Panc1 (cell line): Measurements from ENCODE around the gene SART1. TPM values are rescaled to one million over a fixed set of nuclear protein-coding genes. Genes with fewer than 3 reads are reported as not detected.

Experiments used
- ATAC-seq: fragments of 200-7000 bp; cut with Tn5 transposase; 2 replicates; pipeline ENCODE4 v1.9.1; 2020; ENCODE audit warnings: mild to moderate bottlenecking, moderate library complexity
- BruUV-seq: library from RNA; stranded (reverse); fragments of 400-500 nt; replicated peaks from 2 replicates; lab custom pipeline; 2021; lab: Mats Ljungman, UMichigan
- CTCF ChIA-PET: fragments of 300-600 bp; sonication (Branson Sonifier 250); formaldehyde crosslinking; loops from one replicate; lab custom pipeline; 2022; ENCODE audit warnings: antibody characterized with exemption; lab: Charles Lee
- POLR2A ChIA-PET: fragments of 300-600 bp; sonication (Branson Sonifier 250); formaldehyde crosslinking; loops from one replicate; lab custom pipeline; 2022; ENCODE audit warnings: antibody characterized with exemption; lab: Charles Lee
- DNase-seq: peaks from one replicate; pipeline ENCODE4 v3.0.0-alpha.2; 2010; ENCODE audit warnings: low read depth, low spot score
- H3K27ac ChIP-seq: 2 replicates; pipeline ENCODE4 v1.5.1; 2011; ENCODE audit warnings: mild to moderate bottlenecking, low read length, inconsistent platforms
- H3K27me3 ChIP-seq: fragments of 200-500 bp; sonication (Bioruptor generic); 2 replicates; pipeline ENCODE4 v1.6.0; 2014; ENCODE audit warnings: low read length, inconsistent platforms; ENCODE audit not compliant: control insufficient read depth, insufficient read depth
- H3K36me3 ChIP-seq: fragments of 200-500 bp; sonication (Bioruptor generic); 2 replicates; pipeline ENCODE4 v1.5.1; 2014; ENCODE audit warnings: inconsistent platforms, mild to moderate bottlenecking, low read length, moderate library complexity; ENCODE audit not compliant: control insufficient read depth, insufficient read depth
- H3K4me1 ChIP-seq: 2 replicates; pipeline ENCODE4 v1.5.1; 2011; ENCODE audit warnings: inconsistent platforms, mild to moderate bottlenecking, low read length, moderate library complexity; ENCODE audit not compliant: control insufficient read depth, insufficient read depth
- H3K4me3 ChIP-seq, 2 experiments: 2 replicates each; pipeline ENCODE4 v1.5.1; 2011 to 2012; ENCODE audit warnings: low read depth in 2 of 2, low read length in 2 of 2, mild to moderate bottlenecking in 2 of 2, inconsistent platforms in 1 of 2, moderate library complexity in 1 of 2
- H3K9me3 ChIP-seq: fragments of 200-500 bp; sonication (Bioruptor generic); 2 replicates; pipeline ENCODE4 v1.5.1; 2014; ENCODE audit warnings: low read depth, mild to moderate bottlenecking, inconsistent platforms, low read length, moderate library complexity; ENCODE audit not compliant: control insufficient read depth, insufficient read depth
- POLR2AphosphoS5 ChIP-seq: IDR thresholded peaks from 2 replicates; pipeline ENCODE4 v1.6.1; 2012; ENCODE audit warnings: mild to moderate bottlenecking, low read depth, low read length, moderate library complexity
- SIN3A ChIP-seq: IDR thresholded peaks from 2 replicates; pipeline ENCODE4 v1.6.1; 2012; ENCODE audit warnings: low read depth, mild to moderate bottlenecking, low read length, moderate library complexity, borderline replicate concordance; ENCODE audit not compliant: insufficient read depth
- TCF7L2 ChIP-seq: IDR thresholded peaks from 2 replicates; pipeline ENCODE4 v1.6.1; 2011; ENCODE audit warnings: mild to moderate bottlenecking, low read depth, low read length, inconsistent platforms
- in situ Hi-C: cut with HindIII; loops from 2 replicates; pipeline ENCODE4 v1.10.0; 2016; ENCODE audit warnings: low sequenced_read_pairs, low pct_unique_long_range_greater_than_20kb
- intact Hi-C: fragments of 100-400 bp; cut with micrococcal nuclease; formaldehyde crosslinking; loops from one replicate; pipeline ENCODE4 v1.10.0; 2022; ENCODE audit not compliant: unreplicated experiment
- total RNA-seq: library from RNA; stranded (reverse); gene quantifications from one replicate; pipeline ENCODE4 v1.2.1, GENCODE V29; 2021; ENCODE audit not compliant: unreplicated experiment
- TF ChIP-seq, protein P1 (sequence below): fragments of 450-650 bp; IDR thresholded peaks from 2 replicates; pipeline ENCODE4 v1.5.1; 2017; ENCODE audit warnings: mild to moderate bottlenecking
- TF ChIP-seq, protein P2 (sequence below), 2 experiments: IDR thresholded peaks; 2 replicates each; pipeline ENCODE4 v1.6.1; 2011 to 2012; ENCODE audit warnings: low read depth in 2 of 2, control low read depth in 1 of 2, low read length in 1 of 2, mild to moderate bottlenecking in 1 of 2, moderate library complexity in 1 of 2; ENCODE audit not compliant: insufficient read depth in 1 of 2

SART1 gene
- total RNA-seq, 1 experiment from 2014 or later: 76.4 TPM

- POLR2A ChIA-PET: no interaction called here
- CTCF ChIA-PET: interaction anchor here (1.8 kb wide), 1 partner anchor 95 kb away, joined by 10 read pairs; the partner anchor contains the start of gene FIBP
- Histone ChIP-seq H3K4me1 (no peaks in the 10 kb centered on the region), H3K27me3 (no peaks in the 10 kb centered on the region), H3K4me3 (no peak overlapping the region), H3K9me3 (no peaks in the 10 kb centered on the region), H3K27ac (no peak overlapping the region), H3K36me3 (no peaks in the 10 kb centered on the region)
- no peak for ATAC-seq
- DNase-seq: no peak
- no TSS peak for BruUV-seq
- intact Hi-C loops: no loop called here
- TF ChIP-seq SIN3A (no peak), POLR2AphosphoS5 (no peak)
- TF ChIP-seq, protein P1, sequence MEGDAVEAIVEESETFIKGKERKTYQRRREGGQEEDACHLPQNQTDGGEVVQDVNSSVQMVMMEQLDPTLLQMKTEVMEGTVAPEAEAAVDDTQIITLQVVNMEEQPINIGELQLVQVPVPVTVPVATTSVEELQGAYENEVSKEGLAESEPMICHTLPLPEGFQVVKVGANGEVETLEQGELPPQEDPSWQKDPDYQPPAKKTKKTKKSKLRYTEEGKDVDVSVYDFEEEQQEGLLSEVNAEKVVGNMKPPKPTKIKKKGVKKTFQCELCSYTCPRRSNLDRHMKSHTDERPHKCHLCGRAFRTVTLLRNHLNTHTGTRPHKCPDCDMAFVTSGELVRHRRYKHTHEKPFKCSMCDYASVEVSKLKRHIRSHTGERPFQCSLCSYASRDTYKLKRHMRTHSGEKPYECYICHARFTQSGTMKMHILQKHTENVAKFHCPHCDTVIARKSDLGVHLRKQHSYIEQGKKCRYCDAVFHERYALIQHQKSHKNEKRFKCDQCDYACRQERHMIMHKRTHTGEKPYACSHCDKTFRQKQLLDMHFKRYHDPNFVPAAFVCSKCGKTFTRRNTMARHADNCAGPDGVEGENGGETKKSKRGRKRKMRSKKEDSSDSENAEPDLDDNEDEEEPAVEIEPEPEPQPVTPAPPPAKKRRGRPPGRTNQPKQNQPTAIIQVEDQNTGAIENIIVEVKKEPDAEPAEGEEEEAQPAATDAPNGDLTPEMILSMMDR: no peak
- TF ChIP-seq, protein P2, sequence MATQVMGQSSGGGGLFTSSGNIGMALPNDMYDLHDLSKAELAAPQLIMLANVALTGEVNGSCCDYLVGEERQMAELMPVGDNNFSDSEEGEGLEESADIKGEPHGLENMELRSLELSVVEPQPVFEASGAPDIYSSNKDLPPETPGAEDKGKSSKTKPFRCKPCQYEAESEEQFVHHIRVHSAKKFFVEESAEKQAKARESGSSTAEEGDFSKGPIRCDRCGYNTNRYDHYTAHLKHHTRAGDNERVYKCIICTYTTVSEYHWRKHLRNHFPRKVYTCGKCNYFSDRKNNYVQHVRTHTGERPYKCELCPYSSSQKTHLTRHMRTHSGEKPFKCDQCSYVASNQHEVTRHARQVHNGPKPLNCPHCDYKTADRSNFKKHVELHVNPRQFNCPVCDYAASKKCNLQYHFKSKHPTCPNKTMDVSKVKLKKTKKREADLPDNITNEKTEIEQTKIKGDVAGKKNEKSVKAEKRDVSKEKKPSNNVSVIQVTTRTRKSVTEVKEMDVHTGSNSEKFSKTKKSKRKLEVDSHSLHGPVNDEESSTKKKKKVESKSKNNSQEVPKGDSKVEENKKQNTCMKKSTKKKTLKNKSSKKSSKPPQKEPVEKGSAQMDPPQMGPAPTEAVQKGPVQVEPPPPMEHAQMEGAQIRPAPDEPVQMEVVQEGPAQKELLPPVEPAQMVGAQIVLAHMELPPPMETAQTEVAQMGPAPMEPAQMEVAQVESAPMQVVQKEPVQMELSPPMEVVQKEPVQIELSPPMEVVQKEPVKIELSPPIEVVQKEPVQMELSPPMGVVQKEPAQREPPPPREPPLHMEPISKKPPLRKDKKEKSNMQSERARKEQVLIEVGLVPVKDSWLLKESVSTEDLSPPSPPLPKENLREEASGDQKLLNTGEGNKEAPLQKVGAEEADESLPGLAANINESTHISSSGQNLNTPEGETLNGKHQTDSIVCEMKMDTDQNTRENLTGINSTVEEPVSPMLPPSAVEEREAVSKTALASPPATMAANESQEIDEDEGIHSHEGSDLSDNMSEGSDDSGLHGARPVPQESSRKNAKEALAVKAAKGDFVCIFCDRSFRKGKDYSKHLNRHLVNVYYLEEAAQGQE (IDR thresholded peaks at IDR 0.05; ENCODE audit: insufficient read depth in 1 of 2, low read depth in 2 of 2, low read length in 1 of 2): no peak
- in situ Hi-C loops: no loop called here
These were observed 22.1 kb downstream of the SART1 start for GRCh38 chr11:65983589-65983987.

- DNase-seq (no peak), ATAC-seq (no peak)
- no TSS peak for BruUV-seq
- Histone ChIP-seq H3K27me3 (no peaks in the 10 kb centered on the region), H3K9me3 (no peaks in the 10 kb centered on the region), H3K27ac (no peak overlapping the region), H3K4me1 (no peaks in the 10 kb centered on the region), H3K36me3 (no peaks in the 10 kb centered on the region), H3K4me3 (no peak overlapping the region)
- intact Hi-C loops (no loop called here), in situ Hi-C loops (no loop called here)
- ChIA-PET POLR2A (no interaction called here), CTCF (no interaction called here)
- TF ChIP-seq POLR2AphosphoS5 (no peak), TCF7L2 (no peak), SIN3A (no peak)
- TF ChIP-seq, protein P2 (IDR thresholded peaks at IDR 0.05; ENCODE audit: insufficient read depth in 1 of 2, low read depth in 2 of 2, low read length in 1 of 2): no peak
These were observed 25.8 kb downstream of the SART1 start for GRCh38 chr11:65987336-65987735.
